Tibial artery (tissue), 4 donors: ENCODE results near the gene TRPM2.

ENCODE experiments used
- DNase-seq, 2 donors: peaks; one replicate each; pipeline ENCODE4 v3.0.0-alpha.2; 2019
- H3K27ac ChIP-seq, 2 donors: fragments of 200-600 bp; sonication (generic) in 1 of 2; 1 replicate in 1 of 2; 2 replicates in 1 of 2; pipeline ENCODE4 v1.5.1; 2018 to 2019; ENCODE audit warnings: mild to moderate bottlenecking in 1 of 2
- H3K27me3 ChIP-seq, 2 donors: fragments of 200-600 bp; sonication (generic) in 1 of 2; one replicate each; pipeline versions ENCODE4 v1.5.1 to v1.6.0; 2016 to 2019
- H3K36me3 ChIP-seq, 3 donors: fragments of 200-600 bp; sonication (generic) in 2 of 3; one replicate each; pipeline ENCODE4 v1.5.1; 2016 to 2019; ENCODE audit warnings: mild to moderate bottlenecking in 2 of 3
- H3K4me1 ChIP-seq, 4 donors: fragments of 200-600 bp; sonication (generic) in 2 of 4; 1 replicate in 3 of 4; 2 replicates in 1 of 4; pipeline ENCODE4 v1.5.1; 2016 to 2019
- H3K4me3 ChIP-seq, 2 donors: fragments of 200-600 bp; sonication (generic) in 1 of 2; 1 replicate in 1 of 2; 2 replicates in 1 of 2; pipeline ENCODE4 v1.5.1; 2018 to 2019; ENCODE audit warnings: mild to moderate bottlenecking in 2 of 2
- H3K9me3 ChIP-seq, 3 donors: fragments of 200-600 bp; sonication (generic) in 1 of 3; one replicate each; pipeline ENCODE4 v1.5.1; 2016 to 2019
- CTCF ChIP-seq, 2 experiments: fragments of 200-600 bp in 1 of 2; fragments of 450-650 bp in 1 of 2; IDR thresholded peaks; one replicate each; pipeline ENCODE4 v1.5.1; 2017 to 2019; ENCODE audit warnings: antibody characterized with exemption in 2 of 2, mild to moderate bottlenecking in 1 of 2, moderate library complexity in 1 of 2
- intact Hi-C: fragments of 100-400 bp; cut with DNase I; formaldehyde crosslinking; loops from one replicate; pipeline ENCODE4 v1.15.0; 2023; ENCODE audit warnings: low total_unique reads

TRPM2 gene

GRCh38 chr21:44433791-44434567 is 80.6 kb downstream of the TRPM2 start:
- peak; percentile 9 to 38 for DNase-seq
- Histone ChIP-seq H3K27me3 (peaks cover 0 to 25% of the 10 kb centered on the region in 2 donors), H3K27ac (no peak overlapping the region), H3K36me3 (no peaks in the 10 kb centered on the region), H3K4me1 (peaks cover 0 to 8% (median 0%) of the 10 kb centered on the region in 4 donors), H3K9me3 (peaks cover 0 to 18% (median 5%) of the 10 kb centered on the region in 3 donors), H3K4me3 (no peak overlapping the region)
- TF ChIP-seq CTCF (IDR thresholded peaks at IDR 0.05): no peak
- intact Hi-C loops: no loop called here

GRCh38 chr21:44434568-44434925 is 81.1 kb downstream of the TRPM2 start:
- intact Hi-C loops: no loop called here
- peak in 1 of 2 donors; percentile 55 for DNase-seq
- Histone ChIP-seq H3K4me1 (peaks cover 0 to 8% (median 0%) of the 10 kb centered on the region in 4 donors), H3K27me3 (peaks cover 0 to 25% of the 10 kb centered on the region in 2 donors), H3K4me3 (no peak overlapping the region), H3K36me3 (no peaks in the 10 kb centered on the region), H3K9me3 (peaks cover 0 to 14% (median 5%) of the 10 kb centered on the region in 3 donors), H3K27ac (no peak overlapping the region)
- no peak for TF ChIP-seq CTCF (IDR thresholded peaks at IDR 0.05)

GRCh38 chr21:44434936-44435635 is 81.7 kb downstream of the TRPM2 start:
- Histone ChIP-seq H3K36me3 (no peaks in the 10 kb centered on the region), H3K4me1 (peaks cover 0 to 8% (median 0%) of the 10 kb centered on the region in 4 donors), H3K4me3 (no peak overlapping the region), H3K27me3 (peaks cover 0 to 25% of the 10 kb centered on the region in 2 donors), H3K27ac (no peak overlapping the region), H3K9me3 (peaks cover 0 to 11% (median 5%) of the 10 kb centered on the region in 3 donors)
- TF ChIP-seq CTCF (IDR thresholded peaks at IDR 0.05): no peak
- intact Hi-C loops: no loop called here
- DNase-seq: peak in 1 of 2 donors; percentile 51

- intact Hi-C loops: no loop called here
Observed at GRCh38 chr21:44436111-44436611, 82.7 kb downstream of the TRPM2 start.

GRCh38 chr21:44436958-44437357 is 83.5 kb downstream of the TRPM2 start:
- intact Hi-C loops: no loop called here
- H3K4me3 ChIP-seq: no peak overlapping the region
- no peak overlapping the region for H3K27ac ChIP-seq
- H3K27me3 ChIP-seq: peaks cover 0 to 28% of the 10 kb centered on the region in 2 donors
- peaks cover 0 to 4% (median 0%) of the 10 kb centered on the region in 3 donors for H3K9me3 ChIP-seq
- DNase-seq: peak in 1 of 2 donors; percentile 54
- H3K36me3 ChIP-seq: no peaks in the 10 kb centered on the region
- H3K4me1 ChIP-seq: peaks cover 0 to 8% (median 0%) of the 10 kb centered on the region in 4 donors
- no peak for TF ChIP-seq CTCF (IDR thresholded peaks at IDR 0.05)

More at GRCh38 chr21:44436111-44436611, 82.7 kb downstream of the TRPM2 start:
- Histone ChIP-seq H3K9me3 (peaks cover 0 to 10% (median 5%) of the 10 kb centered on the region in 3 donors), H3K4me1 (peaks cover 0 to 8% (median 0%) of the 10 kb centered on the region in 4 donors), H3K27me3 (peaks cover 0 to 25% of the 10 kb centered on the region in 2 donors), H3K4me3 (no peak overlapping the region), H3K36me3 (no peaks in the 10 kb centered on the region), H3K27ac (no peak overlapping the region)
- TF ChIP-seq CTCF (IDR thresholded peaks at IDR 0.05): no peak
- DNase-seq: peak in 1 of 2 donors; percentile 35
